22Rv1 (cell line): ENCODE data around the gene SCTR.

Experiments used
- H3K27ac ChIP-seq: fragments of 450-650 bp; 2 replicates; pipeline ENCODE4 v1.5.1; 2017
- ZFX ChIP-seq: fragments of 450-650 bp; IDR thresholded peaks from 2 replicates; pipeline ENCODE4 v1.6.1; 2017; ENCODE audit warnings: antibody characterized with exemption, borderline replicate concordance
- TF ChIP-seq, protein P1 (sequence below): fragments of 450-650 bp; IDR thresholded peaks from 2 replicates; pipeline ENCODE4 v1.5.1; 2017; ENCODE audit warnings: mild to moderate bottlenecking

SCTR gene

DNA sequence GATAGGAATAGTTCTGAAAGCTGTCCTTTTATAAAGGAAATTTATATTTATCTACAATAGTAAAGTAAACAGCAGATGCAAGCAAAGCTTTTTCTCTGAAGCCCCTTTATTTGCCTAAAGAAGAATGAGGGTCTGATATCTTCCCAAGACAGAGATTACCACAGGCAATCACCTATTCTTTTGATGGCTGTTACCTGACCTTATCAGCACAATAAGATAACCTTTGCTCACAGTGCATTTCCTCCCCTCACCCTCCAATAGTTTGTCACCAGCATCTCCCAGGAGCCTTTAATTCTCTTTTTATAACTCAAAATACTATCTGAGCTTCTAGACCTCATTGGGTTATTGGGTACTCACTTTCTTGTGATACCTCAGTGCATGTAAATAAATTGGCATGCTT, 13.5 kb upstream of the SCTR start:
- TF ChIP-seq ZFX: no peak
- H3K27ac ChIP-seq: no peak overlapping the region

DNA sequence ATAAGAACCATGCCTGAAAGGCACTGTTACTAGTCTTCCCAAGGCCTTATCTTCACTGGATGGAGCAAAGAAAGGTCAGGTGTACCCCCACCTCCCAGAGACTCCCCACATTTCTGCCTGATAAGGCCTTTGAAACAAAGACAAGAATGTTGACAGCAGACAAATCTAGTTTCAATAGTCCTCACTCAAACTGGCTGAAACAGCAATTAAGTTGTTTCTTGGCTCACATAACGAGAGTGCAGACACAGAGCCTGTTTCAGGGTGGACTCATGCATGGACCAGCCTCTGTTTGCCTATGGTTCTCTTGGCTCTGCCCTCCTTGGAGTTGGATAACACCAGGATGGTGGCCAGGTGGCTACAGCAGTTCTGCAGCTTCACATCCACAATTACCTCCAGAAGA, 12.4 kb upstream of the SCTR start:
- no peak for TF ChIP-seq ZFX
- TF ChIP-seq, protein P1, sequence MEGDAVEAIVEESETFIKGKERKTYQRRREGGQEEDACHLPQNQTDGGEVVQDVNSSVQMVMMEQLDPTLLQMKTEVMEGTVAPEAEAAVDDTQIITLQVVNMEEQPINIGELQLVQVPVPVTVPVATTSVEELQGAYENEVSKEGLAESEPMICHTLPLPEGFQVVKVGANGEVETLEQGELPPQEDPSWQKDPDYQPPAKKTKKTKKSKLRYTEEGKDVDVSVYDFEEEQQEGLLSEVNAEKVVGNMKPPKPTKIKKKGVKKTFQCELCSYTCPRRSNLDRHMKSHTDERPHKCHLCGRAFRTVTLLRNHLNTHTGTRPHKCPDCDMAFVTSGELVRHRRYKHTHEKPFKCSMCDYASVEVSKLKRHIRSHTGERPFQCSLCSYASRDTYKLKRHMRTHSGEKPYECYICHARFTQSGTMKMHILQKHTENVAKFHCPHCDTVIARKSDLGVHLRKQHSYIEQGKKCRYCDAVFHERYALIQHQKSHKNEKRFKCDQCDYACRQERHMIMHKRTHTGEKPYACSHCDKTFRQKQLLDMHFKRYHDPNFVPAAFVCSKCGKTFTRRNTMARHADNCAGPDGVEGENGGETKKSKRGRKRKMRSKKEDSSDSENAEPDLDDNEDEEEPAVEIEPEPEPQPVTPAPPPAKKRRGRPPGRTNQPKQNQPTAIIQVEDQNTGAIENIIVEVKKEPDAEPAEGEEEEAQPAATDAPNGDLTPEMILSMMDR: no peak
- H3K27ac ChIP-seq: no peak overlapping the region

DNA sequence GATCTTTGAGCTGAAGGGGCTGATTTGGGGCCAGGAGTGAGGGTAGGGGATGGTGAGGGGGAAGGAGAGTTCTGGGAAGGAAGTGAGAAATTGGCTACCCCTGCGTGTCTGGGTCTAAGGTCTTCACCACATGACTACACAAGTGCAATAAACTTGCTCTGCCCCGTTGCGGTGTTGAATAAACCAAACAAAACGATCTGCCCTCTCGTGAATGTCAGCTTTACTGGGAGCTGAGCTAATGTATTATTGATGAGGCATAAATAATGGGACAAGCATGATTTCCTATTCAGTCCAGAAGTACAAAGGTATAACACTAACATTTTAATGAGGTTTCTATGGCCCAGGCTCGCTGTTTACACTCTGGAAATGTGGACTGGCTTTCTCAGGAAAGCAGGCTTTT, 11.9 kb upstream of the SCTR start:
- no peak overlapping the region for H3K27ac ChIP-seq
- no peak for TF ChIP-seq ZFX
- TF ChIP-seq, protein P1: no peak

DNA sequence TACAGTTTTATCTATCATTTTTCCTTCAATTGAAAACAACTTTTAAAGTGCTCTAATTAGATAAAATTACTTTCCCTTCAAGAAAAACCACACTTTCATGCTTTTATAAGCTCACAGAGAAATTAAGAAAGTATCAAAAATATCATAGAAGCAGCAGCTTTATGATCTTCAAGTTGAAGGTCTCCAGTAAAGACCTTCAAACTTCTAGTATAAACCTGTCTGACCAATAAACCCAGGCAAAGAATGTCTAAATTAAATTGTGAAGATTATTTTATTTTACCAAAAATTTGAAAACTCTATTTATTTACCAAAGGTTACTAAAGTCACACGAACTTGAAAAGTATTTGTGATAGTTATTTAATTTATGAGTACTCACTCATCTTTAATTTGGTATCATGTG, 9.3 kb upstream of the SCTR start:
- TF ChIP-seq, protein P1: no peak
- H3K27ac ChIP-seq: no peak overlapping the region

DNA sequence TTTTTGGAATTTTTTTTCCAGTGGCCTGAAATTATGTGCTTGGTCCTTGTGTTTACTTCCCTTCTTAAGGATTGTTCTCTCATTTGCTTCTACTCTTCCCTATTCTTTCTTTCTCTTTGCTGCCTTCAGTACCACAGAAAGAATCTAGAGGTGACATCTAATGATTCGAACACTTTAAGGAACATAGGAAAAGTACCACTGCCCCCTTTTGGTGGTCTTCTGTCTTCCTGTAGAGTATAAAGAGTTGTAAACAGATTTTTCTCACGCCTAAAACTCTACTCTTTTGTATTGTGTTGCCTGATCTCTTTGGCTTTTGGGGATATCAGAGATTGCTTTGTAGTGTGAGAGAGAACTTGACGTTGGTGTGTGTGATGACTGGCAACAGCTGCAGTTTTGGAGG, 7.0 kb upstream of the SCTR start:
- H3K27ac ChIP-seq: no peak overlapping the region
- no peak for TF ChIP-seq ZFX
- TF ChIP-seq, protein P1: no peak

DNA sequence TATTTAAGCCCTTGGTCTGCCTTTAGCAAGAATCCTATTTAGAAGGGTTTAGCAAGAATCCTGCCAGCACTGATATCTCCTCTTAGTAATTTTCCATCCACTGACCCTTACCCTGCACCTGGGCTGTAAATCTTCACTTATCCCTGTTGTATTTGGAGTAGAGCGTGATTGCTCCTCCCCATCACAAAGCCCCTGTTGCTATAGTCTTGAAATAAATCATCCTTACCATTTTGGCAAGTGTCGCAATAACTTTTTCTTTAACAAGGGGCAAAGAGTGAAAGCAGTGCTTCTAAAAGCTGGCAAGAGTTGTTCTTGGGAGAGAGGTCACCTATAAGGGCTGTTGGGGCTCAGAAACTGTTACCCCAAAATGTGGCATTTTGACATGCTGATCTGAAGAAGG, 3.7 kb upstream of the SCTR start:
- no peak for TF ChIP-seq ZFX
- TF ChIP-seq, protein P1: no peak
- no peak overlapping the region for H3K27ac ChIP-seq

DNA sequence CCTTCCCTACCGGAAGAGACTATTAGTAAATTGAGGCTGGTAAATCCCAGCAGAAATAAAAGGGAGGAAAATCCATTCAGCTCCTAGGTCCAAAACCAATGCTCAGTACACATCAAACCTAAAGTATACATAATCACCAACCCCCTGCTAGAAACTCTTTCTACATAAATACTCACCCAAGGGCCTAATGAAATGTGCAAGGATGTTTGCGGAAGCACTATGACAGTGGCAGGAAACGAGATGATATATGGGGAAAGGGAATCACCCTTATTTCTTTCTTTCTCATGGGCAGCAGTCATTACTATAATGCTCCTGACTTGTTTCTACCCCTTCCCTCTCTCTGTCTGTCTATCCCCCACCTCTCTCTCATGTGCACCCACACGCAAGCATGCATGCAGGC, 1.3 kb upstream of the SCTR start:
- no peak for TF ChIP-seq ZFX
- H3K27ac ChIP-seq: no peak overlapping the region

DNA sequence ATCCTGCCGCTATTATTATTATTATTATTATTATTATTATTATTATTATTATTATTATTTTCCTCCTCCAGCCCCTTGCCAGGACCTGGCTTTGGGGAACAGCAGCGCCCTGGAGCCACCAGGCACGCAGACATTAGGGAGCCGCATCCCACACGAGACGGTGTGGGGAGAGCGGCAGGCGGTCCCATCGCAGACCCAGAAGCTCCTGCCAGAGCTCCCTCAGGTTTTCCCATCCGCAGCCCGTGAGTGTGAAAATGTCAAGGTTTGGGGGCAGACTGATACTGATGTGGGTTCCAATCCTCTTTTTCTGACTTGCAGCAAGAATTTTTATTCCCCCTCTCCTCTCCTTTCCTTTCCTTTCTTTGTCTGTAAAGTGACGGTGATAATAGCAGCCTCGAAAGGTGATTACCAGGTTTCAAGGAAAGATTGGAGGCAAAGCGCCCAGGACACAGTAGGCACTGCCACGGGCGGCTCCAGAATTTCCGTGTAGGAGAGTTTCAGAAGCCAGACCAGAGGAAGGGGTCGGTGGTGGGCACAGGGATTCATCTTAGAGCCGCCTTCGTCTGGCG, 816 bp downstream of the SCTR start:
- TF ChIP-seq, protein P1: no peak
- no peak for TF ChIP-seq ZFX

More for the DNA sequence above, 816 bp downstream of the SCTR start:
- no peak overlapping the region for H3K27ac ChIP-seq
